ENCODE results near the gene ASB11.
"Not testable (repeated sequence)": the region's sequence is repeated elsewhere in the genome, so short reads cannot be mapped to it uniquely, and the experiment has no call there.

The ASB11 gene, protein sequence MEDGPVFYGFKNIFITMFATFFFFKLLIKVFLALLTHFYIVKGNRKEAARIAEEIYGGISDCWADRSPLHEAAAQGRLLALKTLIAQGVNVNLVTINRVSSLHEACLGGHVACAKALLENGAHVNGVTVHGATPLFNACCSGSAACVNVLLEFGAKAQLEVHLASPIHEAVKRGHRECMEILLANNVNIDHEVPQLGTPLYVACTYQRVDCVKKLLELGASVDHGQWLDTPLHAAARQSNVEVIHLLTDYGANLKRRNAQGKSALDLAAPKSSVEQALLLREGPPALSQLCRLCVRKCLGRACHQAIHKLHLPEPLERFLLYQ

DNA sequence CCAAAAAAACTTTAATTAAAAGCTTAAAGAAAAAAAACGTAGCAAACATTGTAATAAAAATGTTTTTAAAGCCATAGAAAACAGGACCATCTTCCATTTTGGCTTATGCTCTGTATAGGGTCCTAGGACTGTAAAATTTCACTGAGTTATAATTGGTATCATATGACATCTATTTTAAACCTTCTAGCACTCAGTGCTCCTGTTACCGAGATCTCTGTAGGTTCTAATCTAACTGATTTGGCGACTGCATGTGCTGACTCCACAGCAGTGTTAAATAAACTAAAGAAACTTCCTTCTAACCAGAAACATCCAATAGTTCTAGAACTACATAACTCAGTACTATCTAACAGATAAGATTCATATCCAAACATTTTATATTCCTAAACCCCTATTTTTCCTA, at the start of gene ASB11:
Gene ASB11, minus strand, starts transcription at position 132 of the 400 bp plus-strand sequence. Its CDS starts 35 bp downstream, at position 97.
- no peak for DNase-seq

DNA sequence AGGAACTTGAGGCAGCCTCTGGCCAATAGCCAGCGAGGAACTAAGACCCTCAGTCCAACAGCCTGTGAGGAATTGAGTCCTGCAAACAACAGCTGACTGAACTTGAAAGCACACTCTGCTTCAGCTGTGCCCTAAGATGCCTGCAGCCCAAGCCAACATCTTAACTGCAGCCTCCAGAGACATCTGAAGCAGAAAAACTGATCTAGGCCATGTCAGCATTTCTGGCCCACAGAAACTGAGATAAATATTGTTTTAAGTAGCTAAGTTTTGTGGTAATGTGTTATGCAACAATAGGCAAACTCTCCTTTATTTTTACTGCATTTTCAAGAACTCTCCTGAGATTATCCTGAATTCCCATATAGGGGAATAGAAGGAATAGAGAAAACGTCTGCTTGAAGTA, 44.3 kb upstream of the ASB11 start:
- DNase-seq, result no peak

DNA sequence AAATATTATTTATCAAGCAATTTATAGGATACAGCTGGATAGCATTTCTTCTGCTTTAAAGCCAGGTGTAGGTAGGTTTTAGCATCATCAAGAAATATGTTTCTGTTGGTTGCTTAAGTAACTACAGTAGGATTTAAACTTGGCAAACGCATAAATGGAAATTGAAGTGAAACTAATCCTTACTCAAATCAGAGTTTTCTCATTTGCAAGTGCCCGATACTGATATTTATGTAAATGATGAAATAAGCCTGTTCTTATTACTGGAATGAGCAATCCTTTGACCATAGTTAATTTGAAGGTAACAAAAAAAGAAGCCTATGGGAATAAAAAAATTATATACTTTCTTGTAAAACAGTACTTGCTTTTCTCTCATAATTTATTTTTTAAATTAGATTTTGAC, 43.1 kb upstream of the ASB11 start:
- no peak for DNase-seq

DNA sequence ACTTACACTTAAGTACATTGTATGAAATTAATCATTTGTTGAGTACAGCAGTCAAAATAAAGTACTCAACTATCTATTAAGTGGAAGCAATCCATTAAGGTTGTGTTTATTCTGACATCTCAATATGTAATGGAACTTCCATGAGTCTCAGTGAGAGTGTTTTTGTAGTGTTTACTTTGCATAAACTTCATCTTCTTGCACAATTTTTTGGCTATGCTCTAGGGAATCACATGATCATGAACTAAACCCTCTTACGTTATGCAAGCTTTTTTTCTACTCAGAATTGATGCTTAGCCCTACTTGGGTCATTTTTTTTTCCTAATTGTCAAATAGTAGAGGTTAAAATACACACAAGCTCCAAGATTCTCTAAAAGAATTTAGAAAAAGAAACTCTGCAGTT, 41.0 kb upstream of the ASB11 start:
- DNase-seq, result no peak

DNA sequence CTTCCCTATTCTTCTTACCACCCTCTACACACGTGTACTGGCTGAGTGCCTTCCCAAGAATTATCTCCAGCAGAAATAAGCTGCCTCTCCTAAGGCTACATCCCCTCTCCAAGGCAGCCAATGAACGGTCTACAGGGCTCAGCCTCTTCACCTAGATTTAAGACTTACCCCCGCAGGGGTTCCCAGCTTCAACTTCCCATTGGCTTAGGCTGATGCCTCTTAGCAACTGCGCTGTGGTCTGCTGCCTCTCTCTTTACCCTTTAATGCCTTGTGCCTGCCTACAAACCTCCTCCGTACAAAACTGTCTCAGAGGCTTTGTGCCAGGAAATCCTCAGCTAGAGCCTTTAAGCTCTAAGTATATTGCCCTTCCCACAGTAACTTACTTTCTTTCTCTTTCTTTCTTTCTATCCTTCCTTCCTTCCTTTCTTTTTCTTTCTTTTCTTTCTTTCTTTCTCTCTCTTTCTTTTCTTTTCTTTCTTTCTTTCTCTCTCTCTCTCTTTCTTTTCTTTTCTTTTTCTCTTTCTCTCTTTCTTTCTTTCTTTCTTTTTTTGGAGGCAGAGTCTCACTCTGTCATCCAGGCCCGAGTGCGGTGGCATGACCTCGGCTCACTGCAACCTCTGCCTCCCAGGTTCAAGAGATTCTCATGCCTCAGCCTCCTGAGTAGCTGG, 35.0 kb upstream of the ASB11 start:
- no peak for DNase-seq

DNA sequence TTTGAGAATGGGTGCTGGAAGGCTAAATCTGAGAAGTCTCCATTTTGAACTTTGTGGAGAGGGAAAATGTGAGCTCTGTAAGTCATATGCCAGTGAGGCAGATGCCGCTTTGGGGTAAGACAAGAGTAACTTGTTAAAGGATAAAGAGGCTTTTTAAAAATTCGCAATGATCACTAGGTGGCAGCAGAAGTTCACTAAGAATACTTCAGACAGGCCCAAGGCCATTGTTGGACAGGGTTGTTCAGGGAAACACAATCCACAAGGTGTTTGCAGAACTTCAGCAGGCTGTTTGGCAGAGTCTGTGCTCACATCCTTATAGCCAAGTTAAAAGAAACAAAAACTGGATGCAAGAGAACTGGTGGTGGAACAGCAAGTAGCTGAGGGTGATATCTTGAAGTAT, 33.6 kb upstream of the ASB11 start:
- peak; percentile 46 for DNase-seq

DNA sequence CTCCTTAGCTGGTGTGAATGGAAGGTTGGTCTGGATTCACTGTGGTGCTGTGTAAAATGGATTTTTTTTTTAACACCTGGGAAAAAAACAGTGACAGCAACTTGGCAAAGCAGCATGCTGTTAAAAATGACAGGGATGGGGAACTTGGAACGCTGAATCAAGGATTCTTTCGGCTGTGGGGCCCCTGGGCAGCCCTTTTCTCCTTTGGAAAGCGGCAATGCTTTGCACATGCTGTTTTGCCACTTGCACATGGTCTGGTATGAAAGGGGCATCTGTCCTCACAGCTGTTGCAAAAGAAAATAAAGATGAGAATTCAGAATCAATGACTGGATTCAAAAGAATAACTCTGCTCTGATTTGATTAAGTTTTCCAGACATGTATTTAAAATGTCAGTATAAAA, 30.5 kb upstream of the ASB11 start:
- no peak for DNase-seq

DNA sequence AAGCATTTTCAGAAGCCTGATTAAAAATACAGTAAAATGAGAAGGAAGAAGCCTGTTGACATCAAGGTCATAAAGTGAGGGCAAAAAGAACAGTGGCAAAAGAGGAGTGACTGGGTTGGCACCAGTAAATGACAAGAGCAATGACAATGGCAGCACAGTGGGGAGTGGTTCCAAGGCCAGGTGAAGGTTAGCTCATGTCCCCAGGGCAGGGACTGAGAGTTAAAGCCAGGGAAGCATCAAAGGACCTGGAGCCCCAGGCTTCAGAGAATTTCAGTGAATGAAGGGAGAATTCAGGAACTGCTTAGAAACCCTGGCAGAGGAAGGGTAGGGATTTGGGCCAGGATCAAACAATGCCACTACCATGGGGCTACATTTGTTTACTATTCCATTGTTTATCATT, 28.7 kb upstream of the ASB11 start:
- DNase-seq, result no peak

DNA sequence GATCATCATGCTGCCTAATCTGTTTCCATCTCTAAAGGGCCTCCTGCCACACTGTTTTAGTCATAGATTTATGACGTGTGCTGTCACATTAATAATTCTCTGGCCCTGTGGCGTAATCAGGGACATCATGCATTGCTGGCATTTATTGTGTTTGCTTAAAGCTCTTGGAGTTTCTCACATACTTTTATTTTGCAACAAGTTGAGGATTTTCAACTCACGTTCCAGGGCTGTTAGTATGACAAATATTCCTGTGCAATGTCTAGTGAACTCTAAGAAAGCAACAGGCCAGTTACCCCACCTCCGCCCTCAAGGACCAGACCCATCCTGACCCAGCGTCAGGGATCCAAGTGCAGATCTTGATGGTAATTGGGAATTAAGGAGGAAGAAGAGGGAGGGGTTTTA, 27.6 kb upstream of the ASB11 start:
- DNase-seq, result no peak

DNA sequence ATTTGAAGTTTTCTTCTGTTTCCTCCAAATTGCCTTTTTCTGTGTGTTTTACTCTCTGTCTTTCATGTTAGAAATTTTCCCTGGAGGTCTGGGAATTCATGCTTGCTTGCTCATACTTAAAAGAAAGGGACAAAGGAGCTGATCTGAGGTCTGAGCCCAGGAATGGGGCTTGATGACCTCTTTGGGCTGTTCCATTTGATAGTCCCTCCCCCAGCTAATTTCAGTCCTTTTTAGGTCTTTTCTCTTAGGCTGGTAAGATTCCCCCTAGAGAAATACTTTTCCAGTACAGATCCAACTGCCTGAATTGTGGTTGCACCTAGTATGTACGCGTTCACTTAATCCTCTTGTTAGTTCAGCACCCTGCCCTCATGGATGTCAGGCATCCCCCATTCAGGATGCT, 25.4 kb upstream of the ASB11 start:
- no peak for DNase-seq

DNA sequence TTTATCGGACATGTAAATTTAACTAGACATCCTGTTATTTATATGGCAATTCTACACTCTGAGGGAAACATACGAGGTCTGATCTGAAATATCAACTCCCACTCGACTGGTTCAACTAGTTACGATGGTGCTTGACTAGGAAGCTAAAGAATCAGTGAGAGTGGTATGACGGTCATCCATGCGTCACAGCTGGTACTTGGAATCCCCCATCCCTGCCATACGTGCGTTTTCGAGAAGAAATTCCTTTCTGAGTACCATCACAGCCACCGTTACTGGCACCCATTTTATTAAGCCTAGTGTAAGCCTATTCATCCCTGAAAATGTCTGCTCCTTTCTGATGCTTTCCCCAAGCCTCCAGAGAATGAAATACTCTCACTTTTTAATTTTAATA, 20.6 kb upstream of the ASB11 start:
- DNase-seq, result peak; percentile 16

DNA sequence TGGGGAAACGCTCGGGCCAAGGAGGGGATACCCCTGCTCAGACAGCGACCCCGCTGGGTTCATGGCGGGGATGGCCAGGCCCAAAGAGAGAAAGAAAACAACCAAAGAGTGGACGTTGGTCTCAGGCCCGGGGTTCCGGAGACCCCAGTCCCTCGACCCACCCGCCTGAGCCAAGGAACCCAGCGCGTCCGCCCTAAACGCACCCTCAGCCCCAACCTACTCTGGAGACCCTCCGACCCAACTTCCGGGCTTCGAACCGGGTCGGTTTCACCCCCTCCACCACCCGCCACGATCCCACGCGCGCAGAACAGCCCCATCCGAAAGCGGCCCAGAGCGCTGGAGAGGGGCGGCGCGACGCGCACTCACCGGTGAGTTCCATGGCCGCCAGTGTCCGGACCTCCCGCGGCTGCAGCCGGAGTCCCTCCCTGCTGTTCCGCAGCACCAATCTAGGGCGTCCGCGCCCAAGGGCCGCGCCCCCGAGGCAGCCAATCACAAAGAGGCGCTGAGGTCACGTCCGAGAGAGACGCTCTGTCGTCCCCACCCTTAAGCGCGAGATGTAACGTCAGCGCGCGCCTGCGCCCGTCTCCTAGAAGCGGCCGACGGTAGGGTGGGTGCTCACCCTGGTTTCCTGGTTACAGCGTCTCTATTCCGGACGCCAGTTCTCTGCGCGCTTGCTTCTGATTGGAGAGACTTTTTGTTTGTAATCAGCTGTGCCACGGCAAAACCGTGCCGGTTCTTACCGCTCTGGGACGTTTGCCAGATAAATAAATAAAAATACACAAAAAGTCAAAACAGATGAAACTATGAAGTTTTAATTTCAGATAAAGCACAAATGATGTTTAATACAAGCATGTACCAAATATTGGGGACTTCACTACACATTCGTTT, 19.9 kb upstream of the ASB11 start, which contains the start of gene PIGA:
Gene PIGA, minus strand, starts transcription at position 389 of the 888 bp plus-strand sequence. CDS start 3,593 bp downstream, outside the sequence.
- DNase-seq, result peak; percentile 94

DNA sequence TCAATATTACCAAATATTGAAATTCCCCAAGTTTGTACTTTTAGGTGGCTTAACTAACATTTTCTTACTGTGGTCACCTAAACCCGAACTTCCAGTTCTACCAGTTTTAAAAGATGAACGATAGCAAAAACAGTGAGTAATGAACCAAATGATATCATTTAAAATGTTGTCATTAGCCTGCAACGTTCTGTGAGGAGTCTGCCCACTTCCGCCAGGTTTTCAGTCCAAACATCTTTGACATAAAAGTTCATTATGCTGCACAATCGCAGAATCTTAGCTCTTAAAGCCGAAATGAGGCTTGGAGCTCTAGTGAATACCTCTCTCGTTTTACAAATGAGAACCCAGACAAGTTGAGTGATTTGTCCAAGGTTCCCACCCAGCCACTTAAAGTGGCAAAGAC, 19.1 kb upstream of the ASB11 start:
- DNase-seq, result peak; percentile 11

DNA sequence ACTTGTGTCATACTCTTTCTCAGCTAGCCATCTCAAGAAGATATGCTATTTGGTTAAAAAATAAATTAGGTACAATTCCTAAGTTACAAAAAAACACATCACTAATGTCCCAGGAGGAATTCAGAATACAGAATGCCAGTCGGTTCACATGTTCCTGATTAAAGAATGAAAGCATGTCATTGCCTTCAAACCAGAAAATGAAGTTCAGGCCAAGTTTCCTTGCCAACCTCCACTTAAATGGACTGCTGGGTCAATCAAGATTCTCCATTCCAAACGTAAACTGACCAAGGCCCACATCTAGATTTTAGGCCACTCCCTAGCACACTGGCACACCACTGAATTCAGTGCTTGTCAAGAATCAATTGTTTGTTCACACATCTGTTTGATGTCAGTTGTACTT, 13.4 kb upstream of the ASB11 start:
- no peak for DNase-seq

DNA sequence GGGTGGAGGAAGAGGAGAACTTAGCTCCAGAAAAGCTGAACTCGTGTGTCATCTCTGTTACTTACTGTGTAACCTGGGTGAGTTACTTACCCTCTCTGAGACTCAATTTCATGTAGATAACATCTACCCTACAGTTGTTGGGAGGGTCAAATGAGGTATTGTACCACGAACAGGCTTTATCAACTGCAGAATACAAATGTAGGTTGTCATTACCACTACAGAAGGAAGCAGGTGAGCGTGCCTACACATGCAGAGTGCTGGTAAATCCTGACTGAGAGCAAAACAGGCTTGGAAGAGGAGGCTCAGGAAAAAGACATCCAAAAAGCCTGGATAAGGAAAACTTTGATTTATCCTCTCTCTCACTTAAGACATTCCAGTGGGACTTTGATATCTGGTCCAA, 12.7 kb upstream of the ASB11 start:
- DNase-seq, result no peak

DNA sequence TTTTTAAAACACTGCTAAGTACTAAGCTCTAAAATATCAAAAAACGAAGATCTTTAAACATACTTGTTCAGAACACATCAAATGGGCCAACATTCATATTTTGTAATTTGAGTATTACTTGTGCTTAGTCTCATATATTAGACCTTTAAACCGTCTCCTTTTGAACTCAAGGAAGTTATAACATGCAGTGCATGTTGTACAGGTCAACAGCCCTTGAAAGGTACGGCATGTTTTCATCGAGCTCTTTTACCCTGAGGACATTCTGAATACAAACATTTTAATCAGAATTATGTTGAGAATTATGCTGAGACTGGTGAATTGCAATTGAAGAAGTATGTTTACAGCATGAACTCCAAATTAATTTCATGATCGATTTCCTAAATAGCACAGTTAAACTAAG, 7.0 kb upstream of the ASB11 start:
- DNase-seq, result no peak

DNA sequence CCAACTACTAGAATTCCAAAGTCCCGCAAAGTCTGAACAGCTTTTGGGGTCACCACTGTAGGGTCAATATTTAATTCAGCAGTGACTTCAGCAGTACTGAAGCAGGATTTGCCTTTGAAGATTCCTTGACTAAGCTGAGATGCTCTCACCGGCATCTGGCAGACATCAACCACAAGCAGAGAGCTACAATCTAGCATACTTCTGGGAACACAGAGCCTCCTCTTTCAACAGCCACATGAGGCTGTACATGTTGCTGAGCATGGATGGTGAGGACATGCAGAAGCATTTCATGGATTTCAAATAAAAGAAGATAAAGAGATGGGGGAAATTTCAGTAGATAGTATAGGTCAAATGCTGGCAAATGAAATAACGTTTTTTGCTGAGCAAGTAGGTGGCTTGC, 6.6 kb upstream of the ASB11 start:
- no peak for DNase-seq

DNA sequence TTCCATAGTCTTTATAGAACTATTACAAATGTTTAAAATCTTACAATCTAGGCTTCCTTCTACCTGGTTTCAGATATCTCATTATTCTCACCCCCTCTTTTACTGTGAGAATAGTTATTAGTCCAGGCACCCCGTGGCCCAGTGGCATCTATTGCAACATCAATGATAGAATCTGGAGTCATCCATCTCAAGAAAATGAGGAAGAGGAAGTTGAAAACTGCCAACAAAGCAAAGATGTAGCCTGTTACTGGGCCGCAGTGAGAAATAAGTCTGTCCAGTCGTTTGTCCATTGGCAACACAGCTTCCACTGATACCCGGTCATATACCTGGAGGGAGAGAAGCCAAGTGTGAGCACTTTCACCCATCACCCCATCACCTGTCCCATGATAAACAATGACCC, 6.0 kb upstream of the ASB11 start:
- no peak for DNase-seq

DNA sequence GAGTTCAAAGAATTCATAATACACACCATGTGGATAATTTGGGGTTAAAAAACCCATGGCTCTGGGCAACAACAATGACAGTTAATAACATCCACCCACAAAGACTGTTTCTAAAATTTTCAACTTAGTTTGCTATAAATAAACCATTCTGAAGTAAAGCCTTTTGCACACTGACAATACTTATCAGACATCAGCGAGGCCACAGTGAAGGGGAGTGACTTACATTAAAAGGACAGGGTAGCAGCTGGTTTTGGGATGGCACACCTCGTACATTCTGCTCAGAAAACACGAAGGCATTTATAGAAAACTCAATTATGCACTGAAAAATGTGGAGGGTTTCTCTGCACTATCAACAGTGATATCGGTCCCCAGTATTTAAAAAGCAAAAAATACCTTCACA, 4.9 kb upstream of the ASB11 start:
- DNase-seq, result no peak

DNA sequence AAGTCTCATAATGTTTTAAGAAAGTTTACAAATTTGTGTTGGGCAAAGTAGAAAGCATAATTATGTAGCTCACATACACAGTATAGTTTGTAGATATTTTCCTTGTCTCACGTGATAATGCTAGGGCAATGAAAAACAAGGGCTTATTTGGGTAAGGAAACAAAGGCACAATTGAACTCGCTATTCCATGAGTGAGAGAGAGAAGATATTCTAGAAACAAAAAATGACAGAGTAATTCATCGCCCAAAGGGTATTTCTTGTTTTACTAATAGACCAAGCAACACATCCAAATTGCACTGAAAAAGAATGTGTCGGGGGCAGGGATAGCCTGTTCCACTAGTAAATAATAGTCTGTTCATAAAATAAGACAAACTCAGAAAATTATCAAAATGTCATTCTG, 3.6 kb upstream of the ASB11 start:
- DNase-seq, result no peak

DNA sequence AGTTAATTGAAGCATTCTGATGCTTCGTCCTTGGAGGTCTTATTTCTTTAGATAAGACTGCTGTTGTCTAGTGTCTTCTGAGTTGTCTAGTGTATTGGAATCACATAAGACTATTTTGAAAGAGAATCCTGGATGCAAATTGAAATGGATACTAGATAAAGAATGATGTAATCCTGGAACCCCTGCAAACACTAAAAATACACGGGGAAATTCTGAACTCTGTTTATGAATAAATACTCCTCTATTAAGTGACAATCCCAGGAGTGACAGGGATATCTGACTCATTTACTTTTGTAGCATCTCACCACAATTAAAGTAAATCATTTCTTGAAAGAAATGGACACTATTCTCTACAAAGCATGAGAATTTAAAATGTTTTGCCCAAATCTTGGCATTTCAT, 968 bp downstream of the ASB11 start:
- no peak for DNase-seq

DNA sequence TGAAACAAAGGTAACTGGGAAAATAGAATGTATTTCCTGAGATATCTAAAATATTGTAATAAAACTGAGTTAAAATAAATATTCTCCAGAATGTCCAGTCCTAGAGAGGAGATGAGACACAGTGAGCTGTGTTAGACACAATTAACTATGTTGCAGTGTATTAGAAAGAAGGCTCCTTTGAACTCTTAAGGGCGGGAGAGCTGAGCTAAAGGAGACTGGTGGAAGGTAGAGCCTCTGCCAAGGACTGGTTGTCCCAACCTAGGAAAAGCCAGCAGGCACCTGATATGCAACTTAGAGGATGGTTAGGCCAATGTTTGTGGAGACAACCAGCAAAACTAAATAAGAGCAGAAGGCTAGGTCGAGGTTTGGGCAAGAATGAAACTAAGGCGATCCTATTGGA, 4.3 kb downstream of the ASB11 start:
- DNase-seq, result no peak

DNA sequence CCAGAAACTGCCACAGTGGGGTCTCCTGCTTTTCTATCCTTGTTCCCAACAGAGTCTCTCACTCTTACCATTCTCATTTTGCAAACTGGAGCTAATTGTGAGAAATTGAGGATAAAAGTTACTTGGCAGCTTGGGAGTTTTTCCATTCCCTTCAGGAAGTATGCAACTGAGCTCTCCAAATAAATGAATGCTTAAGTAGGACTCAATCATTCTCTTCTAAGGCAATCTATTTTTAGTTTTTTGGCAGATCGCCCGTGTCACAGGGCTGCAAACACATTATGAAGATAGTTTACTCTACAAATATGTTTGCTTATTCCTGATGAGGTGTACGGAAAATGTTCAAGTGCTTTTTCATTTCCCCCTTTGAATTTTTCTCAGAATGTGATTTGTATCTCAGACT, 5.3 kb downstream of the ASB11 start:
- no peak for DNase-seq

DNA sequence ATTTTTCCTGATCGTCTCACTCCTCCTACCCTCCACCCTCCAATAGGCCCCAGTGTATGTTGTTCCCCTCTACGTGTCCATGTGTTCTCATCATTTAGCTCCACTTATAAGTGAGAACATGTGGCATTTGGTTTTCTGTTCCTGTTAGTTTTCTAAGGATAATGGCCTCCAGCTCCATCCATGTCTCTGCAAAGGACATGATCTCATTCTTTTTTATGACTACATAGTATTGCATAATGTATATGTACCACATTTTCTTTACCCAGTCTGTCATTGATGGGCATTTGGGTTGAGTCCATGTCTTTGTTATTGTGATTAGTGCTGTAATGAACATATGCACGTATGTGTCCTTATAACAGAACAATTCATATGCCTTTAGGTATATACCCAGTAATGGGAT, 9.5 kb downstream of the ASB11 start:
- not testable (repeated sequence) for DNase-seq
